ENCODE data around the gene DCUN1D3.

The DCUN1D3 gene

GRCh38 chr16:20878682-20879147, 21.4 kb downstream of the DCUN1D3 start:
- H3K9ac ChIP-seq (ENCODE audit: low read depth in 1 of 2, low read length in 2 of 2): no peak overlapping the region
- no peaks in the 10 kb centered on the region for H3K27me3 ChIP-seq (ENCODE audit: control insufficient read depth in 2 of 2, insufficient read depth in 2 of 2, low read length in 2 of 2)
- peaks cover 13 to 23% of the 10 kb centered on the region in 2 donors for H3K4me1 ChIP-seq (ENCODE audit: control insufficient read depth in 2 of 2, insufficient read depth in 2 of 2, low read length in 2 of 2)
- H3K9me3 ChIP-seq (ENCODE audit: control insufficient read depth in 2 of 2, low read length in 2 of 2): no peaks in the 10 kb centered on the region
- H3K4me3 ChIP-seq (ENCODE audit: low read length in 2 of 2): no peak overlapping the region
- no peak overlapping the region for H3K27ac ChIP-seq (ENCODE audit: low read depth in 2 of 2, low read length in 2 of 2)
- no peaks in the 10 kb centered on the region for H3K36me3 ChIP-seq (ENCODE audit: control insufficient read depth in 2 of 2, insufficient read depth in 2 of 2, low read length in 2 of 2)

GRCh38 chr16:20875355-20875650, 24.9 kb downstream of the DCUN1D3 start:
- H3K9me3 ChIP-seq (ENCODE audit: control insufficient read depth in 2 of 2, low read length in 2 of 2): no peaks in the 10 kb centered on the region
- H3K27ac ChIP-seq (ENCODE audit: low read depth in 2 of 2, low read length in 2 of 2): no peak overlapping the region
- H3K4me1 ChIP-seq (ENCODE audit: control insufficient read depth in 2 of 2, insufficient read depth in 2 of 2, low read length in 2 of 2): peaks cover 7 to 10% of the 10 kb centered on the region in 2 donors
- no peak overlapping the region for H3K9ac ChIP-seq (ENCODE audit: low read depth in 1 of 2, low read length in 2 of 2)
- no peak overlapping the region for H3K4me3 ChIP-seq (ENCODE audit: low read length in 2 of 2)
- no peaks in the 10 kb centered on the region for H3K36me3 ChIP-seq (ENCODE audit: control insufficient read depth in 2 of 2, insufficient read depth in 2 of 2, low read length in 2 of 2)
- no peaks in the 10 kb centered on the region for H3K27me3 ChIP-seq (ENCODE audit: control insufficient read depth in 2 of 2, insufficient read depth in 2 of 2, low read length in 2 of 2)

- Histone ChIP-seq H3K4me3 (ENCODE audit: low read length in 2 of 2) (no peak overlapping the region), H3K4me1 (ENCODE audit: control insufficient read depth in 2 of 2, insufficient read depth in 2 of 2, low read length in 2 of 2) (peaks cover 4 to 16% of the 10 kb centered on the region in 2 donors), H3K9me3 (ENCODE audit: control insufficient read depth in 2 of 2, low read length in 2 of 2) (no peaks in the 10 kb centered on the region), H3K9ac (ENCODE audit: low read depth in 1 of 2, low read length in 2 of 2) (no peak overlapping the region), H3K27me3 (ENCODE audit: control insufficient read depth in 2 of 2, insufficient read depth in 2 of 2, low read length in 2 of 2) (no peaks in the 10 kb centered on the region), H3K36me3 (ENCODE audit: control insufficient read depth in 2 of 2, insufficient read depth in 2 of 2, low read length in 2 of 2) (no peaks in the 10 kb centered on the region), H3K27ac (ENCODE audit: low read depth in 2 of 2, low read length in 2 of 2) (peak overlapping the region in 1 of 2 donors; percentile 10)
Observed at GRCh38 chr16:20874088-20874581, 26.0 kb downstream of the DCUN1D3 start.

GRCh38 chr16:20873331-20873730, 26.8 kb downstream of the DCUN1D3 start:
- H3K27ac ChIP-seq (ENCODE audit: low read depth in 2 of 2, low read length in 2 of 2): no peak overlapping the region
- no peak overlapping the region for H3K9ac ChIP-seq (ENCODE audit: low read depth in 1 of 2, low read length in 2 of 2)
- H3K36me3 ChIP-seq (ENCODE audit: control insufficient read depth in 2 of 2, insufficient read depth in 2 of 2, low read length in 2 of 2): no peaks in the 10 kb centered on the region
- H3K27me3 ChIP-seq (ENCODE audit: control insufficient read depth in 2 of 2, insufficient read depth in 2 of 2, low read length in 2 of 2): no peaks in the 10 kb centered on the region
- H3K9me3 ChIP-seq (ENCODE audit: control insufficient read depth in 2 of 2, low read length in 2 of 2): no peaks in the 10 kb centered on the region
- no peak overlapping the region for H3K4me3 ChIP-seq (ENCODE audit: low read length in 2 of 2)
- peaks cover 6 to 19% of the 10 kb centered on the region in 2 donors for H3K4me1 ChIP-seq (ENCODE audit: control insufficient read depth in 2 of 2, insufficient read depth in 2 of 2, low read length in 2 of 2)

GRCh38 chr16:20871941-20872815, 28.0 kb downstream of the DCUN1D3 start:
- no peak overlapping the region for H3K4me3 ChIP-seq (ENCODE audit: low read length in 2 of 2)
- H3K36me3 ChIP-seq (ENCODE audit: control insufficient read depth in 2 of 2, insufficient read depth in 2 of 2, low read length in 2 of 2): no peaks in the 10 kb centered on the region
- no peaks in the 10 kb centered on the region for H3K27me3 ChIP-seq (ENCODE audit: control insufficient read depth in 2 of 2, insufficient read depth in 2 of 2, low read length in 2 of 2)
- no peak overlapping the region for H3K27ac ChIP-seq (ENCODE audit: low read depth in 2 of 2, low read length in 2 of 2)
- peaks cover 6 to 19% of the 10 kb centered on the region in 2 donors for H3K4me1 ChIP-seq (ENCODE audit: control insufficient read depth in 2 of 2, insufficient read depth in 2 of 2, low read length in 2 of 2)
- no peak overlapping the region for H3K9ac ChIP-seq (ENCODE audit: low read depth in 1 of 2, low read length in 2 of 2)
- H3K9me3 ChIP-seq (ENCODE audit: control insufficient read depth in 2 of 2, low read length in 2 of 2): no peaks in the 10 kb centered on the region

- Histone ChIP-seq H3K9ac (ENCODE audit: low read depth in 1 of 2, low read length in 2 of 2) (no peak overlapping the region), H3K9me3 (ENCODE audit: control insufficient read depth in 2 of 2, low read length in 2 of 2) (no peaks in the 10 kb centered on the region), H3K4me3 (ENCODE audit: low read length in 2 of 2) (no peak overlapping the region), H3K36me3 (ENCODE audit: control insufficient read depth in 2 of 2, insufficient read depth in 2 of 2, low read length in 2 of 2) (no peaks in the 10 kb centered on the region), H3K27me3 (ENCODE audit: control insufficient read depth in 2 of 2, insufficient read depth in 2 of 2, low read length in 2 of 2) (no peaks in the 10 kb centered on the region), H3K4me1 (ENCODE audit: control insufficient read depth in 2 of 2, insufficient read depth in 2 of 2, low read length in 2 of 2) (peaks cover 9 to 19% of the 10 kb centered on the region in 2 donors), H3K27ac (ENCODE audit: low read depth in 2 of 2, low read length in 2 of 2) (no peak overlapping the region)
Observed at GRCh38 chr16:20871258-20871657, 28.9 kb downstream of the DCUN1D3 start.

- H3K27me3 ChIP-seq (ENCODE audit: control insufficient read depth in 2 of 2, insufficient read depth in 2 of 2, low read length in 2 of 2): no peaks in the 10 kb centered on the region
- peaks cover 9 to 22% of the 10 kb centered on the region in 2 donors for H3K4me1 ChIP-seq (ENCODE audit: control insufficient read depth in 2 of 2, insufficient read depth in 2 of 2, low read length in 2 of 2)
- H3K27ac ChIP-seq (ENCODE audit: low read depth in 2 of 2, low read length in 2 of 2): no peak overlapping the region
- H3K9ac ChIP-seq (ENCODE audit: low read depth in 1 of 2, low read length in 2 of 2): no peak overlapping the region
- no peaks in the 10 kb centered on the region for H3K9me3 ChIP-seq (ENCODE audit: control insufficient read depth in 2 of 2, low read length in 2 of 2)
- H3K4me3 ChIP-seq (ENCODE audit: low read length in 2 of 2): no peak overlapping the region
- no peaks in the 10 kb centered on the region for H3K36me3 ChIP-seq (ENCODE audit: control insufficient read depth in 2 of 2, insufficient read depth in 2 of 2, low read length in 2 of 2)
Observed at GRCh38 chr16:20870122-20870820, 29.9 kb downstream of the DCUN1D3 start.

- Histone ChIP-seq H3K9ac (ENCODE audit: low read depth in 1 of 2, low read length in 2 of 2) (no peak overlapping the region), H3K27me3 (ENCODE audit: control insufficient read depth in 2 of 2, insufficient read depth in 2 of 2, low read length in 2 of 2) (no peaks in the 10 kb centered on the region), H3K4me1 (ENCODE audit: control insufficient read depth in 2 of 2, insufficient read depth in 2 of 2, low read length in 2 of 2) (peaks cover 9 to 18% of the 10 kb centered on the region in 2 donors), H3K4me3 (ENCODE audit: low read length in 2 of 2) (no peak overlapping the region), H3K27ac (ENCODE audit: low read depth in 2 of 2, low read length in 2 of 2) (peak overlapping the region in 1 of 2 donors; percentile 48), H3K9me3 (ENCODE audit: control insufficient read depth in 2 of 2, low read length in 2 of 2) (no peaks in the 10 kb centered on the region), H3K36me3 (ENCODE audit: control insufficient read depth in 2 of 2, insufficient read depth in 2 of 2, low read length in 2 of 2) (no peaks in the 10 kb centered on the region)
Observed at GRCh38 chr16:20868890-20869289, 31.3 kb downstream of the DCUN1D3 start.

GRCh38 chr16:20867585-20867984, 32.6 kb downstream of the DCUN1D3 start:
- Histone ChIP-seq H3K4me3 (ENCODE audit: low read length in 2 of 2) (no peak overlapping the region), H3K4me1 (ENCODE audit: control insufficient read depth in 2 of 2, insufficient read depth in 2 of 2, low read length in 2 of 2) (peaks cover 9 to 18% of the 10 kb centered on the region in 2 donors), H3K27ac (ENCODE audit: low read depth in 2 of 2, low read length in 2 of 2) (no peak overlapping the region), H3K27me3 (ENCODE audit: control insufficient read depth in 2 of 2, insufficient read depth in 2 of 2, low read length in 2 of 2) (no peaks in the 10 kb centered on the region), H3K36me3 (ENCODE audit: control insufficient read depth in 2 of 2, insufficient read depth in 2 of 2, low read length in 2 of 2) (no peaks in the 10 kb centered on the region), H3K9me3 (ENCODE audit: control insufficient read depth in 2 of 2, low read length in 2 of 2) (no peaks in the 10 kb centered on the region), H3K9ac (ENCODE audit: low read depth in 1 of 2, low read length in 2 of 2) (no peak overlapping the region)

- peak overlapping the region in 1 of 2 donors; percentile 24 for H3K27ac ChIP-seq (ENCODE audit: low read depth in 2 of 2, low read length in 2 of 2)
Observed at GRCh38 chr16:20866801-20867200, 33.4 kb downstream of the DCUN1D3 start.

More at GRCh38 chr16:20866801-20867200, 33.4 kb downstream of the DCUN1D3 start:
- Histone ChIP-seq H3K36me3 (ENCODE audit: control insufficient read depth in 2 of 2, insufficient read depth in 2 of 2, low read length in 2 of 2) (peaks cover 5 to 8% of the 10 kb centered on the region in 2 donors), H3K9ac (ENCODE audit: low read depth in 1 of 2, low read length in 2 of 2) (no peak overlapping the region), H3K4me1 (ENCODE audit: control insufficient read depth in 2 of 2, insufficient read depth in 2 of 2, low read length in 2 of 2) (peaks cover 9 to 18% of the 10 kb centered on the region in 2 donors), H3K4me3 (ENCODE audit: low read length in 2 of 2) (no peak overlapping the region), H3K9me3 (ENCODE audit: control insufficient read depth in 2 of 2, low read length in 2 of 2) (no peaks in the 10 kb centered on the region), H3K27me3 (ENCODE audit: control insufficient read depth in 2 of 2, insufficient read depth in 2 of 2, low read length in 2 of 2) (no peaks in the 10 kb centered on the region)

All from mucosa of rectum (tissue), 2 donors.